ENCODE data around the gene PCED1B.

GRCh38 chr12:47084172-47084571, 4.8 kb downstream of the PCED1B start:
- TF ChIP-seq CTCF (IDR thresholded peaks at IDR 0.05) = no peak
- TF ChIP-seq POLR2AphosphoS5 (IDR thresholded peaks at IDR 0.05) = no peak
